ENCODE data around the gene HLA-DOA. TPM values are rescaled to one million over a fixed set of nuclear protein-coding genes. Genes with fewer than 3 reads are reported as not detected.
A peak's percentile ranks its signal among the peaks of the same experiment; 100 is the strongest.

Gene HLA-DOA
- total RNA-seq, 1 donor from 2014 or later, result not detected

GRCh38 chr6:33029328-33030184, 20.2 kb upstream of the HLA-DOA start:
- DNase-seq (ENCODE audit: low read depth) (peak; percentile 6), FAIRE-seq (no peak)
- Histone ChIP-seq H3K4me3 (ENCODE audit: low read depth, low read length) (no peak overlapping the region), H3K27me3 (ENCODE audit: control insufficient read depth, insufficient read depth, low read length) (peaks cover 10% of the 10 kb centered on the region), H3K36me3 (ENCODE audit: control insufficient read depth, insufficient read depth, low read length) (no peaks in the 10 kb centered on the region)
- no peak for TF ChIP-seq CTCF (IDR thresholded peaks at IDR 0.05; ENCODE audit: insufficient read depth, low read length, severe bottlenecking)

- TF ChIP-seq CTCF (IDR thresholded peaks at IDR 0.05; ENCODE audit: insufficient read depth, low read length, severe bottlenecking), result no peak
- no peak for DNase-seq (ENCODE audit: low read depth)
- no peak for FAIRE-seq
- Histone ChIP-seq H3K36me3 (ENCODE audit: control insufficient read depth, insufficient read depth, low read length) (no peaks in the 10 kb centered on the region), H3K27me3 (ENCODE audit: control insufficient read depth, insufficient read depth, low read length) (peaks cover 10% of the 10 kb centered on the region), H3K4me3 (ENCODE audit: low read depth, low read length) (no peak overlapping the region)
Observed at GRCh38 chr6:33028220-33028849, 18.9 kb upstream of the HLA-DOA start.

- no peaks in the 10 kb centered on the region for H3K36me3 ChIP-seq (ENCODE audit: control insufficient read depth, insufficient read depth, low read length)
- H3K4me3 ChIP-seq (ENCODE audit: low read depth, low read length), result no peak overlapping the region
- DNase-seq (ENCODE audit: low read depth) (no peak), FAIRE-seq (no peak)
- TF ChIP-seq CTCF (IDR thresholded peaks at IDR 0.05; ENCODE audit: insufficient read depth, low read length, severe bottlenecking), result no peak
- peaks cover 2% of the 10 kb centered on the region for H3K27me3 ChIP-seq (ENCODE audit: control insufficient read depth, insufficient read depth, low read length)
Observed at GRCh38 chr6:33024521-33024920, 15.1 kb upstream of the HLA-DOA start.

GRCh38 chr6:33023536-33023935, 14.1 kb upstream of the HLA-DOA start:
- no peak for TF ChIP-seq CTCF (IDR thresholded peaks at IDR 0.05; ENCODE audit: insufficient read depth, low read length, severe bottlenecking)
- DNase-seq (ENCODE audit: low read depth) (no peak), FAIRE-seq (no peak)
- H3K36me3 ChIP-seq (ENCODE audit: control insufficient read depth, insufficient read depth, low read length), result no peaks in the 10 kb centered on the region
- H3K4me3 ChIP-seq (ENCODE audit: low read depth, low read length), result no peak overlapping the region
- peaks cover 1% of the 10 kb centered on the region for H3K27me3 ChIP-seq (ENCODE audit: control insufficient read depth, insufficient read depth, low read length)

GRCh38 chr6:33021917-33022316, 12.5 kb upstream of the HLA-DOA start:
- no peaks in the 10 kb centered on the region for H3K27me3 ChIP-seq (ENCODE audit: control insufficient read depth, insufficient read depth, low read length)
- H3K4me3 ChIP-seq (ENCODE audit: low read depth, low read length), result no peak overlapping the region
- H3K36me3 ChIP-seq (ENCODE audit: control insufficient read depth, insufficient read depth, low read length), result no peaks in the 10 kb centered on the region
- no peak for TF ChIP-seq CTCF (IDR thresholded peaks at IDR 0.05; ENCODE audit: insufficient read depth, low read length, severe bottlenecking)
- DNase-seq (ENCODE audit: low read depth), result no peak
- no peak for FAIRE-seq

Data from bronchial epithelial cell (primary cell).